ENCODE measurements around the gene RSKR.

DNA sequence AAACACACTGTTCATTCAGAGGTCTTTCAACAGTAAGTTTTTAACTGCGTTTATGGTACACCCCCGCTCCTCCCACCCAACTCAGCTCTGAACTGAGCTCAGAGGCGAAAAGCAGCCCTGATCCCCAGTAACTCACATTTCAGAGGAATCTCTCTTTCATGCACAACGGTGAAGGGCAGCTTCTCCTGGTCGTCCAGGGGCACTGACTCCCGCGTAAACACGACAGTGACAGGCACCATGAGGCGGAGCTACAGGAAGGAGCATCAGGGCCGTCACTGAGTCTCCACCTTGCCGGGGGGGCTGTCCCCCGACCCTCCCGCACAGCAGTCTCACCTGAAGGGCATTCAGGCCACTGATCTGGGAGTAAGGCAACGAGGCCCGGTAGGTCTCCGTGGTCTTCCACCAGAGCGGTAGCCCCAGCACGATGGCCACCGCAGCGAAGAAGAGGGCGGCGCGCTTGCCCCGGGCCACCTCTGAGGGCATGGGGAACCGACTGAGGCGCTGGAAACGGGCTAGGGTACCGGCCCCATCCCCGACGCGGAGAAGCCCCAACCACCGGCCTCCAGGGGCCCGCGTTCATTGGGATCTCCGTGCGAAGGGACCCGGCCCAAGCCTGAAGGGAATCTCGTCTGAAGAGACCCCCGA lies 43.1 kb downstream of the RSKR start:
- TF ChIP-seq POLR2AphosphoS5 (IDR thresholded peaks at IDR 0.05; ENCODE audit: low read depth, low read length) (no peak), SPI1 (IDR thresholded peaks at IDR 0.05; ENCODE audit: low read depth, low read length) (no peak), TAF1 (IDR thresholded peaks at IDR 0.05; ENCODE audit: low read depth, low read length) (no peak), POLR2A (IDR thresholded peaks at IDR 0.05; ENCODE audit: low read depth, low read length) (0 out of 2 replicates have a peak, but pooled peaks have one; percentile 1), POU2F2 (IDR thresholded peaks at IDR 0.05; ENCODE audit: low read depth, low read length) (no peak), PAX5 (IDR thresholded peaks at IDR 0.05; ENCODE audit: insufficient read depth, low read length, severe bottlenecking) (no peak)

All from GM12891 (cell line).